Measurements from ENCODE around the gene ZC2HC1B. TPM values are rescaled to one million over a fixed set of nuclear protein-coding genes. Genes with fewer than 3 reads are reported as not detected.

ZC2HC1B gene
- total RNA-seq, 1 donor from 2014 or later = not detected

DNA sequence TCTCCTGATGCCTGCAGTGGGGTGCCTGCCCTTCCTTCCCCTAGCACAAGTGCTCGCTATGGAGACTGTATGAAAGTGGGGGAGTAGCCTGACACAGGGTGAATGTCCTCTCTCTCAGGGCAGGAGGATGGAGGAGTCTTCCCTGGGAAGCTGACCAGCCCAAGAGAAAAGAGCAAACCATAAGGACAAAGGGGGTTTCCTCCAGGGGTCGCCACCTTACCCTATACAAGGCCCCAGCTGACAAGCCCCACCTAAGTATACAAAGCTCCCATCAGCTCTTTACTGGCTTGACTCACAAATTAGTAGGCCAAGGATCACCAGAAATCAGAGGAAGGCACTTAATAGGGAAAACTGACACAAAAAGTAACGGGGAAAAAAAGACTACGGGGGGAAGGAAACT lies 89.6 kb downstream of the ZC2HC1B start:
- intact Hi-C loops (cut with DNase I) = no loop called here
- ATAC-seq (no peak), DNase-seq (ENCODE audit: low spot score) (no peak)

DNA sequence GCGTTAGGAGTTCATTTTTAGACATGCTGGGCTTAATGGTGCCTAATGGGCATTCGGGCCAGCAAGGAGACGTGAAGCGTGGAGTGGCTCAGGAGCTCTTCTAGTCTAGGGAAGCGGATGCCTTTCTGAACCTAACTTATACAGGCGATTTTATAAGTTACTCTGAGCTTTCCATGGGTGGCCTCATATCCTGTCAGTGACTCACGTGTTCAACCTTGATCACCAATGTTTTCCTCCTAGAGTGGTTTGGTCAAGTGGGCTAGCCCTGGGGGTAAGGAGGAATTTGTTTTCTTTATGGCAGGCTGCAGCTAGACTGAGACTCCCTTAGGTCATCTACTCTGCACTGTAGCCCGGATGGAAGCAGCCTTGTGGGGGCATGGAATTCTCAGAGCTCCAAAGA lies 91.7 kb downstream of the ZC2HC1B start:
- DNase-seq (ENCODE audit: low spot score) (no peak), ATAC-seq (no peak)
- intact Hi-C loops (cut with DNase I) = no loop called here

DNA sequence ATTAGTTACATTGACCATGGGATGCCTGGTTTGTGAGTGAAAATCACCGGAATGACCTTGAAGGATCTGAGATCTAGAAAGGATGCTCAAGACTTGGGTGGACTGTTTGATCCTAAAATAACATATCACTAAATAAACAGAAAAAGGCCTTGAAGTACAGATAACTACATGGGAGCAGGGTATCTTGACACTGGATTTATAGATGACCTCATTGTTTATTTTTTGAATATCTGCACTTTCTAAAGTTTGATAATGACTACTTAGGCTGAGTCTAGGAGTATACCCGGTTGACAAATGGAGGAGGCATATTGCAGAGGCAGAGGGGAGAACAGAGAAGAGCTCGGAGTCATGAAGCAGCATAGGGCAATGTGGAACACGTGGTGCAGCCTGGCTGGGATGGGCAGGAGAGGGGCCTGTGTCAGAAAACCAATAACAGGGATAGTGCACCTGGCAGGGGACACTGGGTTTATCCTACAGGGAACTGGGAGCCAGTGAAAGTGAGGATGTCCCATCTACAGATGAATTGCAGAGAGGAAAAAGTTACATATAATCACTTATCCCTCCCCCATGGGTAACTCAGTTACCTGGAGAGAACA lies 93.5 kb downstream of the ZC2HC1B start:
- intact Hi-C loops (cut with DNase I) = no loop called here
- no peak for ATAC-seq
- DNase-seq (ENCODE audit: low spot score) = no peak

DNA sequence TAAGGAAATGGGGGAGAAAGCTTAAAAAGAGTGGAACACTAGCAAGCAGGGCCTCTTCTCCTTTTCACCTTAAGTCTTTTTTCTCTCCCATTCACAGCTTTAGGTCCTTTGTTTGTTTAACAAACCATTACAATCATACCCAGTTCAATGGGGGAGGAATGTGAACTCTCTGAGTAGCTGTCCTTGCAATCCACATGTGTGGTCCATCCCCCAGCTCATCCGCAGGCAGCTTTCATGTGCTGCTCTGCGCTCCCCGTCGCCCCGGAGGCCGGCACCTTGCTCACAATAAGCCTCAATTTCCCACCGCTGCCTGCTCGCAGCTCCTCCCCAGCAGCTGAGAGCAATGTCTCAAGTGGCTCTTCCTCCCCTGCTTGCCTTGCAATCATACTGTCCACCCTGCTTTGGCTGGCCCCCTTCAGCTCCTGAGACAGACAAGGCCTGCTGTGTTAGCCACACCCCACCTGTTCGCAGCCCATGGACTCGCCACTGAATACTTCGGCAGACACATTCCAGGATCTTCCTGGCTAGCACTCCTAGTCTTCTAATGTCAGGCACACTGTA lies 94.6 kb downstream of the ZC2HC1B start:
- DNase-seq (ENCODE audit: low spot score) (no peak), ATAC-seq (no peak)
- intact Hi-C loops (cut with DNase I) = no loop called here

DNA sequence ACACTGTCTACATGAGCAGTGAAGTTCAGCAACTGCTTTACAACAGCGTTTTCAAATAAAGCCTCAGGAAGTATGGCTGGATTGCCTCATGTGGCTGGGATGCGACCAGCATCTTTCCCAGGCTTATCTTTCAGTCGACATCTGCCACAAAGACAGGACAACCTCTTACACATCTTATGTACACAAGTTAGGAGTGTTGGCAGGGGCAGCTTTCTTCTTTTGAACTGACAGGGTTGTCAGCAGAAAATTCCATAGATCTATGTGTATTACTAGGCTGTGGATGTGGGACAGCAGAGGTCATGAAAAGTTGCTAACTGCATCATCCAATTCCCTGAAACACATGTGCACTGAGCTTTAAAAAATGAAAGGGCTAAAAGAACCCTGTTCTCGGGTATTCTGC lies 95.7 kb downstream of the ZC2HC1B start:
- intact Hi-C loops (cut with DNase I) = no loop called here
- no peak for DNase-seq (ENCODE audit: low spot score)
- ATAC-seq = no peak

DNA sequence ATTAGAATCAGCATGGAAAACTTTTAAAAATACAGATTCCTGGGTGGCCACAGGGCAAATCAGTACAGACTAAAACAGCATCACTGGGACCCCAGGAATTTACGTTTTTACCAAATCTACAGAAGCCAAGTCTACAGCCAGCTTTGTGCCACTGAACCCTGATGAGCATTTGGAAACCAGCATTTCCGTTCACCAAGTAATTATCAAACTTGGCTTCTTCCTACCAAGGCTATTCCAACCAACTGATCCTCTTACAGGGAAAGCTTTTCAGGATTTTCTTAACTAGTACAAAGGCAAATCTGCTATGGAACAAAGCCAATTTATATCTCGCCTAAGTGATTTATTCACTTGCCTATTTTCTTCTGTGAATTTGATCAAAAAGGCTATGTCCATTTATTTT lies 96.8 kb downstream of the ZC2HC1B start:
- intact Hi-C loops (cut with DNase I) = no loop called here
- DNase-seq (ENCODE audit: low spot score) (no peak), ATAC-seq (no peak)

DNA sequence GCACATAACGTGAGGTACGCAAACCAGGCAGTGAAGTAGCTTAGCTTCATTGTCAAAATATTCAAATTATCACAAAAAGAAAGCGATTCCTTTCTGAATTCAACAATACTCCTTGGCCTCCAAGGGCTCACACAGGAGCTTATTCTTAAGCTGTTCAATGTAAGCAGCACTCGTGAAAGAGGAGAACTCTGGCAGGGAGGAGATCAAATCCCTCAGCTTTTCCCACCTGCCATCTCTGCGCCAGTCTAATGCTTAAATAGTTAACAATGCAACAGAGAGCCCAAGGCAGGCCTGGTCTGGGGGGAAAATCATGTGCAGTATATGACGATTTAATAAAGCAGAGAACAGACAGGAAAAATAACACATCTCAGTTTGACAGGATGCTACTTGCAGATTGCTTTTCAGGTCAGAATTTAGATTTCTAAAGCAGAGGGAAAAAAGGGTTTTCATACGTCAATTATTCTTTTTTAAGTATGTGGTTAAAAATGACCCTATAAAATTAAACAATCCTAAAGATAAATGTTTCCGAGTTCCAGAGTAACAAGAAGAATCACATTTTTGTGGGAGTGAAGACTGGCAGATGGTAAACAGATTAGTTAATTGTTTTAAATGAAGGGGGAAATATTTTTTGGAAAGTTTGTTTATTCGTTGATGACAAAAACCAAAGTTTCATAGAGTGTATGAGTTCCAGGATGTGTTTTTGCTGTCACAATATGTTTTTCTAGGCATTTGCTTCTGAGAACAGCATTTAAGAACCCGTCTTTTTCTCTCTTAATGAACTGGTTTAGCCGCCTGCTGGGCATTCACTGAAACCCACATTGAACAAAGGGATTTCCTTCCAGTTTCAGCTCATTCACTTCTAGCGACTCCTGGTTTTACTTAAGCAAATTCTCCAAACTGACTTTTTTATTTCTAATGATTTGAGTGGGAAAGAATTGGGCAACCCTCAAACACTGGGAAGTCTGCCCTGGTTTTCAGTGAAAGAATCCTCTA lies 97.9 kb downstream of the ZC2HC1B start:
- intact Hi-C loops (cut with DNase I) = no loop called here
- DNase-seq (ENCODE audit: low spot score) (no peak), ATAC-seq (peak; percentile 81)

DNA sequence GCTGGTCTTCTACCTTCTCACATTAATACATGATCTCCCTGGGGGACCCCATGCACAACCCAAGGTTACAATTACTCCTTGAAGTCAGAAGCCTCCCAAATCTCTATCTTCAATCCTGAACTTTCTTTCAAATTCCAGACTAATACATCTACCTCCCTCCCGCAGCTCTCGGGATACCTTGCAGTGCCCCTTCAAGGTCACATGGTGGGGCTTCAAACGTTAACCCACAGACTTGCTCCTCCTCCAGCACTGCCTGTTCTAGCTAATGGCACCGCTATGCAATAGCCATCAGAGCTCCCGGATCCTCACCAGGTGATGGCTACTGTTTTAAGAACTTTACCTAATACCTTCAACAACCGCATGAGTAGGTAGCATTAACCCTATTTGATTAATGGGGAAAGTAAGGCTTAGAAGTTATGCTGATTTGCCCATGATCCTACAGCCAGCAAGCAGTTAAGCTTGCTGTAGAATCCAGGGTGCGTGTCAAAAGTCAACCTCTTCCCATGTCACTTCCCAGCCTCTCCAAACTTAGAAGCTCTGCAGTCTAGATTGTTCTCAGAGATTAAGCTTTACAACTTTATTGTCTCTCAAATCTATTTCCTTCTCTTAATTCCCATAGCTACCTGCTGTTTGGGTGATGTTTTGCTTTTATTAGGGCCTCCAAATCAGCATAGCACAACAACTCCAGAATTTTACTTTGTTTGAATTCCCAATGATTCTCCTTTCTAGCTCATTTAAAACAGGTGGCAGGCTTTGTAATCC lies 99.1 kb downstream of the ZC2HC1B start:
- DNase-seq (ENCODE audit: low spot score) (no peak), ATAC-seq (peak; percentile 9)
- intact Hi-C loops (cut with DNase I) = no loop called here

DNA sequence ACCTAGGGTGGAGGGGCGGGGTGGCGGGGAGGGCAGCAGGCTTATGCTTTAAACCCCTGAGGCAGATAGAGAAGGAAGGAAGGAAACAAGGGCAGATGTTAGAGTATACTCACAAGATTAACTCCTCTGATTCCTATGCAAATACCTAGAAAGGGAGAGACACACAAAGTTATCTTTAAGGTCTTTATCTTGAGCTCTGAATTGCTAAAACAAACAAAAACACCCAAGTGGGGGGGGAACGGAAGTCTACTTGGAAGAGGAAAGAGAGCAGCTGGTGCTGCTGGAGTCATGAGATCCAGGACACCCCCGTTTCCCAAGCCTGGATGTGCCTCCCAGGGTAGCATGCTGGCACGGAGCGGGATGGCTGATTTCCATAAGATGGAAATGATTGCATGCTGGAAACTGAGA lies 100.4 kb downstream of the ZC2HC1B start:
- ATAC-seq = no peak
- no peak for DNase-seq (ENCODE audit: low spot score)
- intact Hi-C loops (cut with DNase I) = no loop called here

DNA sequence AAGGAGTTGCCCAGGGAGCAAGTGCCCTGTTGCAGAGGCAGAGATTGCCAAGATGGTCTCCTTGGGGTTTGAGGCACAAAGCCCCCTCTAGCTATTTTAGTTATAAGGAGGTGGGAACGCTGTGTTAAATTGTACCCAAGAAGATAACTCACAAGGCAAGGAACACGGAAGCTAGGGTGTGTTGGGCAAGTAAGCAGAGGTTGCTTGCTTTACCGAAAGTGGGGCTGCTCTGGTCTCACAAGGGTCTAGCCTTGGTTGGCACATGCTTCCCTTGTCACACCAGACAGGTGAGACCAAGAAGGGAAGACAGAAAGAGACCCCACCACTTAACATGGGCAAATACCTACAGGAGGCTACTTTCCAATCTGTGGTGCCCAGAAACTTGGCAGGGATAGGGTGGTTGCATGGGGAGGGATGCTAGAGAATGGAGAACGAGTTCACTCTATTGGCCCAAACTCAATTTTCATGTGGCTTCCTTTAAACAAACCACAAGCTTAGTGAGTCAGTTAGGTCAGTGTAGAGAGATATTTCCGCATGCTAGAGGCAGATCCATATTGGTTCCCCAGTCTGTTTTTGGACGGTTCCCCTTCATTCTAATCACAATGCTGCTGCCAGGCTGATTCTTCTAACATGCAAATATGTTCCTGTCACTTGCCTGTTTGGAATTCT lies 101.4 kb downstream of the ZC2HC1B start:
- intact Hi-C loops (cut with DNase I) = no loop called here
- ATAC-seq (no peak), DNase-seq (ENCODE audit: low spot score) (no peak)

DNA sequence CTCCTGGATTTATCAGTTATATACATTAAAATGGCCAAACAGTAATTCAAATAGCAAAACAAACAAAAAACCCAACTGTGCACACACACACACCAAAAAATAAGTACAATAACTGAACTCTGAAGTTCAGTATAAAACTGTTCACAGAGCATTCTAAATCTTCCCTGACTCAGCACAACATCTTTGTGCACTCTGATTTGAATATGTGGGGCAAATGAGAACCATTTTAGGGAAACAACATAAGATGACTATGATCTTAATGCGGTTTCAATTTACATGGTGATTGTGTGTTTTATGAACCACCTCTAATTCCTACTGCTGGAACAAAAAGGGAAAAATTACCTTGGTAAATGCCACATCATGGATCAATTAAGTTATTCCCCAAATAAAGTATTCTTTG lies 102.0 kb downstream of the ZC2HC1B start:
- ATAC-seq = no peak
- DNase-seq (ENCODE audit: low spot score) = no peak
- intact Hi-C loops (cut with DNase I) = no loop called here

DNA sequence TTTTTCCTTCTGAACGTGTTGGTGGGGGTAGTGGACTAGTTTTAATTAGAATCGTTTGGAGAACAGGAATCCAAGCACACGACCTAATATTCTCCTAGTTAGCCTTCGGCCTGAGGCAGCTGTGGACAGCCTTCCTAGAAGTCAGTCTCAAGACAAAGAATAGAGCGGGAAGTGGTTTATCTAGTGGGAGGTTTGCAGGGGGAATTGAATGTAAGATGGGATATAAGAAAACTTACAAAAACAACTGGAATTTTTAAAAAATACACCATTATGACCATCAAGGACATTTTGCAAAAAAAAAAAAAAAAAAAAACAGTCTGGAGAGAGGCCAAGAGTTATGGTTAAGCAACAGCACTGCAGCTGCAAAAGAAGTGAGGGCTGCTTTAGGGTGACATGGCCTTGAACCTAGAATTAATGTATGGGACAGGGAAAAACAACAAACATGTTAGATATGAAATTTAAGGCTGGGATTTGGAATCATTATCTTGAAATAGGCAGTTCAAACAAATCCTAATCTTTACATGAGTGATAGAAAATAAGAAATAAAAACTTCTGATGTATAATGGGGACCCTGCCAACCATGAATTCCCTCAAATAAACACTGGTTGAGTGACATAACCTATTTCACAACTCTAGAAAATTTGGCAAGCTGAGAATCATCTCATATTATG lies 103.6 kb downstream of the ZC2HC1B start:
- DNase-seq (ENCODE audit: low spot score) = no peak
- intact Hi-C loops (cut with DNase I) = no loop called here
- ATAC-seq = no peak

DNA sequence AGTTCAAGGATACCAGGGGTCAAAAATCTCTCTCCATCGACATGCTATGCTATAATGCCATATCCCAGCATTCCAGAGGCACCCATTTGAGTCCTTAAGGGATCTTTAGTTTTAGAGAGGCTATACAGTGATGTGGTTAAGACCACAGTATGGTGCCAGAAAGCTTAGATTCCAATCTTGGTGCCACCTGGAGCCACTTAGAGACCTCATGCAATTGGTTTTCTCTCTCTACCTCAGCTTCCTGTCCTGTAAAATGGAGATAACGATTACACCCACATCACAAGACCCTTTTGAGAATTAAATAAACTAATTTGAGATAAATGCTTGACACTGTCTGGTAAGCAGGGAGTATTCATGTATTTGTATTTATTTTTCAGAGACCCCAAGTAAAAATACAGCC lies 104.8 kb downstream of the ZC2HC1B start:
- intact Hi-C loops (cut with DNase I) = no loop called here
- no peak for DNase-seq (ENCODE audit: low spot score)
- no peak for ATAC-seq

DNA sequence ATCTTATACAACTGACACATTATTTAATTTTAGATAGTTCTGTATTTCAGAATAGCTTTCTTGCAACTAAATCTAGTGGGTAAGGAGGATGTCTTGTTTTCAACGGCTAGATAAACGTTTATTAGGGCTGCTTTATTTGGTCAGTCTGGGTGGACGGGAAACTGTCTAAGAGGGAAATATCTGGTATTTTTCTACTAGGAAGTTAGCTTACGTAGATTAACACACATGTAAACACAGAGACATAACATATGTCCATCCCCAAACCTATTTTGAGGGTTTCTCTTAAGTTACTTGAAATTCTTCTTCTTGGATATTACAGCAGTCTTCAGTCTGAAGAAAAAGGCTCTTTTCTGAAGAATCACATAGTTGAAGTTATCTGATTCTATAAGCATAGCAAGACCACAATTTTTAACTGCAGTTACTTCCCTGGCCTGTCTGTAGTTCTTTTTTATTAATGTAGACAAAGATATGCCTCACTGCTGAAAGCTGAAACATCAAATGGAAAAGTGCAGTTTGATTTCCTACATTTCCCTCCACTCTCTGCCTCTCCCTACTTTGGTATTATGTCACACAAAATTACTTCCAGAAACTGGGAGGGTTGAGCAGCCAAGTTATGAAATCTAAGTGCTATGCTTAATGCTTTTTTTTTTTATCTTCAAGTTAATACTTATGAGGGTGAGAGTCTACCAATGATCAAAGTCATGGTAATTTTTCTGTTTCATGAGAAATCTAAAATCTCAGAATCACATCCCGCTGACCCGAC lies 106.4 kb downstream of the ZC2HC1B start:
- intact Hi-C loops (cut with DNase I) = no loop called here
- ATAC-seq (peak; percentile 87), DNase-seq (ENCODE audit: low spot score) (no peak)

DNA sequence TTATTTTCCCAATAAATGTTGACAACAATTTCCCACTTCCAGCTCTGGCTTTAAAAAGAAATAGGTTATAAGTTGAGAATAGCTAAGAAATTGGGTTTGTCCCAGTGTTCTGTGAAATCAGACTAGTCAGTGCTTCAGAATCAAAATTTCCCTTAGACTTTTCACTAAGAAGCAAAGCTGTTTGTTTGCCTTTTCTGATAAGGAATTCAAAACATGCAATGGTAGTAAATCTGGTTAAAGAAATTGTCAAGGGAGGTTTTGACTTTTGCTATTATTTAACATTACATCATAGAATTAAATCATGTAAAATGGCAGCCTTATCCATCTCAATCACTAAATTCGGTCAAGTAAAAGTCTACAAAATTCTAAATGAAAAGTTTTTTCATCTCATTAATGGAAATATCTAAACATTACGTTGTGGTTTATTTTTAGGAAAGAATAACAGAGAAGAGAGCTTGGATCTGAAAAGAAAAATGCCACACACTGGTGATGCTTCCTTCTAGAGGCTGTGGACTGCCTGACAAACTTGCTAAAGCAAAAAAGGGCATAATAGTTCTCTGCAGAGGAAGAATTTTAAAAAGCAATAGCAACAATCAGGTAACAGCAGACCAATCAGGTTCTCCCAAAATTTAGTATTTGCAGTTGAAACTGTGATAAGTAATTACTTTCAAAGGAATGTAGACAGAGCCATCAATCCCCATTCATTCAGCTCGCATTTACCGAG lies 107.4 kb downstream of the ZC2HC1B start:
- intact Hi-C loops (cut with DNase I) = no loop called here
- peak; percentile 60 for ATAC-seq
- no peak for DNase-seq (ENCODE audit: low spot score)

DNA sequence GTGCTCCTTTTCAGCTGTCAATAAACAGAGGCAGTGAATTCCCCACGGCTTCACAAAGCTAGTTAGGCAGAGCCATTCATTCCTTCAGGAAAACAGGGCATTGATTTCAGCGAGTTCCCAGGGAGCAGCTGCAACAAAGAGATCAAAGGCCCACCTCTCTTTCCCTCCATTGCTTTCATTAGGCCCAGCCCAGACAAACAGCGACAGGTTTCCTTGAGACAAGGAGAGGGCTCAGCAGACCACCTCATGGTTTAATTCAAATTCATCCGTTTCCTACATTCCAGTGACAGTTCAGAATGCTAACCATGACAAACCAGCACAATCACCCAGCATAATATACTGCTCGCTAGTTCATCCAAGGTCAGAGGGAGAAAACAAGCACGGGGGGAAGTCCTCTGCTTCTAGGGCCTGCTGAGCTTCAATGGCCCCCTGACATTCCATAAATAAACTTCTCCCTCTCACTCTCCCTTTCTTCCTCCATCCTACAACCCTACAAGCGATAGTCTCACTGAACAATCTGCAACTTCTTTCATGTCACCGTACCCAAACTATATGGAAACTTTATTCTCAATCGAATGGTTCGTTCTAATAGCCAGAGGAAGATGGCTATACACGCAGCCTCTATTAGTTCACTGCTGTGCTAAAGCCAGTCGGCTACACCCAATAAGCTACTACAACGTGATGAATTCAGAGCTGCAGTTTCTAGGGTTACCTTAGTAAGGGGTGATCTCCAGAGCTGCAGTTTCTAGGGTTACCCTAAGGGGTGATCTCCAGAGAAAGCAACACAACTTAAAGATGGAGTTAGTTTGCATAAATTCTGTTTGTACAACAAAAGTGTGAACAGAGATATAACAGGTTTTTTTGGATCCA lies 109.1 kb downstream of the ZC2HC1B start:
- DNase-seq (ENCODE audit: low spot score) (no peak), ATAC-seq (no peak)
- intact Hi-C loops (cut with DNase I) = no loop called here
